Muscle layer of duodenum (tissue), 2 donors: ENCODE data around the gene RNF224.

ENCODE experiments used
- H3K27ac ChIP-seq: one replicate; pipeline ENCODE4 v1.7.0; 2013; ENCODE audit warnings: mild to moderate bottlenecking, low read length
- H3K27me3 ChIP-seq: one replicate; pipeline ENCODE4 v1.7.0; 2013; ENCODE audit warnings: low read depth, mild to moderate bottlenecking, control low read depth, low read length
- H3K36me3 ChIP-seq, 2 donors: one replicate each; pipeline ENCODE4 v1.7.0; 2013; ENCODE audit warnings: low read length in 2 of 2, control low read depth in 1 of 2, mild to moderate bottlenecking in 1 of 2; ENCODE audit not compliant: insufficient read depth in 2 of 2, control insufficient read depth in 1 of 2
- H3K4me1 ChIP-seq, 2 donors: one replicate each; pipeline ENCODE4 v1.7.0; 2013; ENCODE audit warnings: low read length in 2 of 2, mild to moderate bottlenecking in 2 of 2, control low read depth in 1 of 2, moderate library complexity in 1 of 2; ENCODE audit not compliant: insufficient read depth in 2 of 2, control insufficient read depth in 1 of 2
- H3K4me3 ChIP-seq, 2 donors: one replicate each; pipeline ENCODE4 v1.7.0; 2013; ENCODE audit warnings: low read length in 2 of 2, low read depth in 1 of 2, mild to moderate bottlenecking in 1 of 2
- H3K9me3 ChIP-seq, 2 donors: one replicate each; pipeline ENCODE4 v1.7.0; 2013; ENCODE audit warnings: low read length in 2 of 2, control low read depth in 1 of 2, mild to moderate bottlenecking in 1 of 2; ENCODE audit not compliant: control insufficient read depth in 1 of 2
- donor health status: healthy.

Gene RNF224

DNA sequence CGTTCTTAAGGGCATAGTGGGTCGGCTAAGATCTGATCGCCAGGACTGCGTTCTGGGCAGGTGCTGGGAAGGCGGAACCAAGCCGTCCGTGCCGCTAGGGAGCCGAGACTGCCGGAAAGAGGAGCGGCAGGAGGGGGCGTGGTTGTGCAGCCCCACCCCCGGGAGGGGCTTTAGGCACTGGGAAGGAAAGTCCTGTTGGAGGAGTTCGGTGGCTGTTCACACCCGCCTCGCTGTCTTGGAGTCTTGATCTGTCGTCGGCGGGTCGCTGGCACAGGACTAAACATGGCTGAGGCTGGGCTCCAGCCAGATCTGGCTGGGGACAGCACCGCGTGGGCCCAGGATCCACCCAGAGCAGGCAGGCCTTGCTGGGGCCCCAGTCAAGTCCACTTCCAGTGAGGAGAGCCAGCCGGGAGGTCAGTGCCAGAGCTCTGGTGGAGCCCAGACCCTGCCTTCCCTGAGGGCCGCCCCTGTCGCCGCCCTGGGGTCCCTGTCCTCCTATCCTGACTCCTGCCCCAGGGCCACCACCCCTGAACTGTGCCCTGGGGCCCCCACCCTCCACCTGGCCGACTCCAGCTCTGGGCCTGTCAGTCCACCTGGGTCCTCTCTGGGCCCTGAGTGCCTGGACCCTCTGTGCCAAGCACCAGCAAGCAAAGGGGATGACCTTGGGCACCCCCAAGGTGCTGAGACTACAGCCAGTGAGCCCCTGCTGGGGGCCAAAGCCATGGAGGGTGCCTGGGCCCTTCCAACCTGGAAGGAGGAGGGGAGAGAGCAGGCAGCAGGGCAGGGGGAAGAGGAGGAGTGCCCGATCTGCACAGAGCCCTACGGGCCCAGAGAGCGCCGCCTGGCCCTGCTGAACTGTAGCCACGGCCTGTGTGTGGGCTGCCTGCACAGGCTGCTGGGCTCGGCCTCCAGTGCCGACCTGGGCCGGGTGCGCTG, 9.8 kb upstream of the RNF224 start:
- H3K27ac ChIP-seq, result no peak overlapping the region
- H3K9me3 ChIP-seq, result no peaks in the 10 kb centered on the region
- peaks cover 0 to 7% of the 10 kb centered on the region in 2 donors for H3K4me1 ChIP-seq
- peaks cover 0 to 8% of the 10 kb centered on the region in 2 donors for H3K36me3 ChIP-seq
- H3K27me3 ChIP-seq, result no peaks in the 10 kb centered on the region
- H3K4me3 ChIP-seq, result peak overlapping the region; percentile 11

GRCh38 chr9:137218212-137218753, 9.0 kb upstream of the RNF224 start:
- Histone ChIP-seq H3K27ac (no peak overlapping the region), H3K9me3 (no peaks in the 10 kb centered on the region), H3K4me3 (no peak overlapping the region), H3K36me3 (peaks cover 0 to 8% of the 10 kb centered on the region in 2 donors), H3K4me1 (peaks cover 0 to 12% of the 10 kb centered on the region in 2 donors), H3K27me3 (no peaks in the 10 kb centered on the region)

- Histone ChIP-seq H3K9me3 (no peaks in the 10 kb centered on the region), H3K27ac (no peak overlapping the region), H3K27me3 (no peaks in the 10 kb centered on the region), H3K4me1 (peaks cover 0 to 14% of the 10 kb centered on the region in 2 donors), H3K36me3 (peaks cover 0 to 8% of the 10 kb centered on the region in 2 donors), H3K4me3 (no peak overlapping the region)
Measured at GRCh38 chr9:137218754-137219271, 8.5 kb upstream of the RNF224 start.

- no peak overlapping the region for H3K4me3 ChIP-seq
- no peak overlapping the region for H3K27ac ChIP-seq
- H3K27me3 ChIP-seq, result no peaks in the 10 kb centered on the region
- no peaks in the 10 kb centered on the region for H3K9me3 ChIP-seq
- peaks cover 0 to 5% of the 10 kb centered on the region in 2 donors for H3K36me3 ChIP-seq
- H3K4me1 ChIP-seq, result peaks cover 0 to 19% of the 10 kb centered on the region in 2 donors
Measured at GRCh38 chr9:137219757-137220316, 7.5 kb upstream of the RNF224 start.

- Histone ChIP-seq H3K4me3 (no peak overlapping the region), H3K27me3 (no peaks in the 10 kb centered on the region), H3K27ac (no peak overlapping the region), H3K9me3 (no peaks in the 10 kb centered on the region), H3K36me3 (no peaks in the 10 kb centered on the region), H3K4me1 (peaks cover 0 to 19% of the 10 kb centered on the region in 2 donors)
Measured at GRCh38 chr9:137220317-137221094, 6.8 kb upstream of the RNF224 start.

GRCh38 chr9:137221095-137221505, 6.2 kb upstream of the RNF224 start:
- no peaks in the 10 kb centered on the region for H3K36me3 ChIP-seq
- no peaks in the 10 kb centered on the region for H3K9me3 ChIP-seq
- no peak overlapping the region for H3K27ac ChIP-seq
- no peaks in the 10 kb centered on the region for H3K27me3 ChIP-seq
- peaks cover 0 to 19% of the 10 kb centered on the region in 2 donors for H3K4me1 ChIP-seq
- H3K4me3 ChIP-seq, result no peak overlapping the region

GRCh38 chr9:137221506-137222111, 5.7 kb upstream of the RNF224 start:
- Histone ChIP-seq H3K9me3 (no peaks in the 10 kb centered on the region), H3K36me3 (no peaks in the 10 kb centered on the region), H3K27ac (no peak overlapping the region), H3K27me3 (no peaks in the 10 kb centered on the region), H3K4me3 (peak overlapping the region in 1 of 2 donors; percentile 44), H3K4me1 (peaks cover 0 to 19% of the 10 kb centered on the region in 2 donors)

DNA sequence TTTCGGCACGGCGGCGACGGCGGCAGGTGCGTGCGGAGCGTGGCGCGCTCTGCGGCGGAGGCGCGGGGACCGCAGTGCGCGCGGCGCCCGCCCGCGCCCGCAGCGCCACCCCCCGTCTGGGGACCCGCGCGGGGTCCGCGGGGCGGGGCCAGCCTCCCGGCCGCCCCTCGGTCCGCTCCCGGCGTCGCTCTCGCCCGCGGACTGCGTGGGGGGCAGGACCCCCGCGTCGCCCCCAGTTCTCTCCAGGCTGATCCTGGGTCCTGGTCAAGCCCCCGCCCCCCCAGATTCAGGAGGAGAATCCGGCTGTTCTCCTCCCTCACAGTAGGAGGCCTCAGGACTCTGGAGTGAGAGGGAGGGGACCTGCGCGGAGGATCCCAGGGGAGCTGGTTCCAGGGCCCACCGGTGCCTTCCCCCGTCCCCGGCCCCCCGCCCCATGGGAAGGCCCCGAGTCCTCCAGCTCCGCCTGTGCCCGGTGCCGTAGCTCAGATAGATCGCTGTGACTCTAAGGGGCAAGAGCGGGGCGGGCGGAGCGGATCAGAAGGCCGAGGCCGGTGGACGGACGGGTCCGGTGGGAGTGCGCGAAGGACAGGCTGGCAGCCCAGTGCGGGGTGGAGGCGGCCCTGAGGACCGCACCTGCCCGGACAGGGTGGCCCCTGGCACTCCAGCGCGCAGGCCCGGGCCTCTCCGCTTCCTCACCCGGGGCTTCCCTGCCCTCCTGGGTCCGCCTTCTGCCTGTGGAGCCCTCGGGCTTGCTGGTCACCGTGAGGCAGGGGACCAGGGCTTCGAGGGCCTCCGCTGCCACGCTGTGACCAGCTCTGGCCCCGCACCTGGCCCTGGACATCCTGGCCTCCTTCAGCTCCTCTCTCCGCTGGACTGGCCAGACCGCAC, 4.9 kb upstream of the RNF224 start, which contains the start of gene RNF208:
RNF208 (minus strand) TSS at position 51 of the 888 bp plus-strand sequence. CDS start 1,028 bp downstream, outside the sequence.
- H3K27ac ChIP-seq, result peak within 1 kb of the TSS; percentile 45
- H3K27me3 ChIP-seq, result no peaks in the 10 kb centered on the region
- no peaks in the 10 kb centered on the region for H3K9me3 ChIP-seq
- H3K4me1 ChIP-seq, result peaks cover 0 to 19% of the 10 kb centered on the region in 2 donors
- no peaks in the 10 kb centered on the region for H3K36me3 ChIP-seq
- H3K4me3 ChIP-seq, result peak within 1 kb of the TSS; percentile 67 to 86

- H3K36me3 ChIP-seq, result no peaks in the 10 kb centered on the region
- H3K4me1 ChIP-seq, result peaks cover 0 to 19% of the 10 kb centered on the region in 2 donors
- H3K9me3 ChIP-seq, result no peaks in the 10 kb centered on the region
- peak overlapping the region; percentile 60 for H3K27ac ChIP-seq
- H3K27me3 ChIP-seq, result no peaks in the 10 kb centered on the region
- peak overlapping the region; percentile 67 to 86 for H3K4me3 ChIP-seq
Measured at GRCh38 chr9:137223078-137223970, 4.0 kb upstream of the RNF224 start.
